ENCODE measurements around the gene PCDHGA6. TPM values are rescaled to one million over a fixed set of nuclear protein-coding genes. Genes with fewer than 3 reads are reported as not detected.
"Not testable (repeated sequence)": the region's sequence is repeated elsewhere in the genome, so short reads cannot be mapped to it uniquely, and the experiment has no call there.

PCDHGA6 gene
- 2.0 TPM in 2 replicates for total RNA-seq (2012; rRNA removed)

GRCh38 chr5:141373673-141374317, at the start of gene PCDHGA6:
TSS of gene PCDHGA6 (plus strand) at chr5:141373891. CDS start at chr5:141374084, 193 bp downstream.
- Histone ChIP-seq H3K4me2 (ENCODE audit: low read length) (peak within 1 kb of the TSS; percentile 74), H3K36me3 (ENCODE audit: insufficient read depth, low read length) (peaks cover 3% of the 10 kb centered on the region), H3K9ac (ENCODE audit: low read depth, low read length) (no peak within 1 kb of the TSS), H3K4me3 (ENCODE audit: low read length) (peak within 1 kb of the TSS; percentile 64), H3K27me3 (ENCODE audit: control insufficient read depth, insufficient read depth, low read length) (no peaks in the 10 kb centered on the region), H3K4me1 (ENCODE audit: control insufficient read depth, insufficient read depth, low read length) (no peaks in the 10 kb centered on the region), H3K9me3 (replicated peaks; ENCODE audit: low read length) (peaks cover 38% of the 10 kb centered on the region)

GRCh38 chr5:141326088-141326854, 47.4 kb upstream of the PCDHGA6 start:
- no peaks in the 10 kb centered on the region for H3K4me1 ChIP-seq (ENCODE audit: control insufficient read depth, insufficient read depth, low read length)
- no peaks in the 10 kb centered on the region for H3K27me3 ChIP-seq (ENCODE audit: control insufficient read depth, insufficient read depth, low read length)
- peak overlapping the region; percentile 80 for H3K9ac ChIP-seq (ENCODE audit: low read depth, low read length)
- peak overlapping the region; percentile 85 for H3K4me2 ChIP-seq (ENCODE audit: low read length)
- H3K9me3 ChIP-seq (replicated peaks; ENCODE audit: low read length) = peaks cover 4% of the 10 kb centered on the region
- no peaks in the 10 kb centered on the region for H3K36me3 ChIP-seq (ENCODE audit: insufficient read depth, low read length)
- peak overlapping the region; percentile 70 for H3K4me3 ChIP-seq (ENCODE audit: low read length)

GRCh38 chr5:141328231-141328630, 45.5 kb upstream of the PCDHGA6 start:
- H3K9ac ChIP-seq (ENCODE audit: low read depth, low read length) = no peak overlapping the region
- peaks cover 7% of the 10 kb centered on the region for H3K9me3 ChIP-seq (replicated peaks; ENCODE audit: low read length)
- no peak overlapping the region for H3K4me2 ChIP-seq (ENCODE audit: low read length)
- H3K27me3 ChIP-seq (ENCODE audit: control insufficient read depth, insufficient read depth, low read length) = no peaks in the 10 kb centered on the region
- no peak overlapping the region for H3K4me3 ChIP-seq (ENCODE audit: low read length)
- no peaks in the 10 kb centered on the region for H3K36me3 ChIP-seq (ENCODE audit: insufficient read depth, low read length)
- H3K4me1 ChIP-seq (ENCODE audit: control insufficient read depth, insufficient read depth, low read length) = no peaks in the 10 kb centered on the region

GRCh38 chr5:141330299-141331080, 43.2 kb upstream of the PCDHGA6 start, which contains the start of gene PCDHGA1:
TSS of gene PCDHGA1 (plus strand) at chr5:141330514.
- peak within 1 kb of the TSS; percentile 67 for H3K9ac ChIP-seq (ENCODE audit: low read depth, low read length)
- H3K4me2 ChIP-seq (ENCODE audit: low read length) = peak within 1 kb of the TSS; percentile 75
- no peaks in the 10 kb centered on the region for H3K27me3 ChIP-seq (ENCODE audit: control insufficient read depth, insufficient read depth, low read length)
- H3K4me1 ChIP-seq (ENCODE audit: control insufficient read depth, insufficient read depth, low read length) = no peaks in the 10 kb centered on the region
- H3K4me3 ChIP-seq (ENCODE audit: low read length) = peak within 1 kb of the TSS; percentile 60
- H3K9me3 ChIP-seq (replicated peaks; ENCODE audit: low read length) = peaks cover 7% of the 10 kb centered on the region
- no peaks in the 10 kb centered on the region for H3K36me3 ChIP-seq (ENCODE audit: insufficient read depth, low read length)

GRCh38 chr5:141332571-141332970, 41.1 kb upstream of the PCDHGA6 start:
- H3K9ac ChIP-seq (ENCODE audit: low read depth, low read length); H3K4me2 ChIP-seq (ENCODE audit: low read length); H3K4me1 ChIP-seq (ENCODE audit: control insufficient read depth, insufficient read depth, low read length); H3K4me3 ChIP-seq (ENCODE audit: low read length); H3K27me3 ChIP-seq (ENCODE audit: control insufficient read depth, insufficient read depth, low read length); H3K36me3 ChIP-seq (ENCODE audit: insufficient read depth, low read length): not testable (repeated sequence)
- H3K9me3 ChIP-seq (replicated peaks; ENCODE audit: low read length) = peaks cover 11% of the 10 kb centered on the region

GRCh38 chr5:141338538-141339306, 35.0 kb upstream of the PCDHGA6 start, which contains the start of gene PCDHGA2:
TSS of gene PCDHGA2 (plus strand) at chr5:141338760.
- Histone ChIP-seq H3K4me3 (ENCODE audit: low read length) (peak within 1 kb of the TSS; percentile 50), H3K9ac (ENCODE audit: low read depth, low read length) (peak within 1 kb of the TSS; percentile 33), H3K36me3 (ENCODE audit: insufficient read depth, low read length) (no peaks in the 10 kb centered on the region), H3K4me2 (ENCODE audit: low read length) (peak within 1 kb of the TSS; percentile 54), H3K9me3 (replicated peaks; ENCODE audit: low read length) (peaks cover 13% of the 10 kb centered on the region), H3K27me3 (ENCODE audit: control insufficient read depth, insufficient read depth, low read length) (no peaks in the 10 kb centered on the region), H3K4me1 (ENCODE audit: control insufficient read depth, insufficient read depth, low read length) (no peaks in the 10 kb centered on the region)

- H3K27me3 ChIP-seq (ENCODE audit: control insufficient read depth, insufficient read depth, low read length); H3K4me3 ChIP-seq (ENCODE audit: low read length); H3K4me2 ChIP-seq (ENCODE audit: low read length); H3K4me1 ChIP-seq (ENCODE audit: control insufficient read depth, insufficient read depth, low read length); H3K36me3 ChIP-seq (ENCODE audit: insufficient read depth, low read length); H3K9ac ChIP-seq (ENCODE audit: low read depth, low read length): not testable (repeated sequence)
- peaks cover 30% of the 10 kb centered on the region for H3K9me3 ChIP-seq (replicated peaks; ENCODE audit: low read length)
These were observed 32.8 kb upstream of the PCDHGA6 start for GRCh38 chr5:141340781-141341354.

GRCh38 chr5:141342773-141343172, 30.9 kb upstream of the PCDHGA6 start:
- Histone ChIP-seq H3K27me3 (ENCODE audit: control insufficient read depth, insufficient read depth, low read length) (no peaks in the 10 kb centered on the region), H3K9ac (ENCODE audit: low read depth, low read length) (no peak overlapping the region), H3K36me3 (ENCODE audit: insufficient read depth, low read length) (no peaks in the 10 kb centered on the region), H3K9me3 (replicated peaks; ENCODE audit: low read length) (peaks cover 25% of the 10 kb centered on the region), H3K4me2 (ENCODE audit: low read length) (no peak overlapping the region), H3K4me3 (ENCODE audit: low read length) (no peak overlapping the region), H3K4me1 (ENCODE audit: control insufficient read depth, insufficient read depth, low read length) (no peaks in the 10 kb centered on the region)

- Histone ChIP-seq H3K4me2 (ENCODE audit: low read length) (peak within 1 kb of the TSS; percentile 63), H3K4me3 (ENCODE audit: low read length) (peak within 1 kb of the TSS; percentile 65), H3K9ac (ENCODE audit: low read depth, low read length) (peak within 1 kb of the TSS; percentile 44)
These were observed 30.3 kb upstream of the PCDHGA6 start, which contains the start of gene PCDHGA3 for GRCh38 chr5:141343242-141343952. TSS of gene PCDHGA3 (plus strand) at chr5:141343829. CDS start at chr5:141344034, 205 bp downstream.

GRCh38 chr5:141343953-141344463, 29.7 kb upstream of the PCDHGA6 start:
- Histone ChIP-seq H3K9ac (ENCODE audit: low read depth, low read length) (peak overlapping the region; percentile 44), H3K4me1 (ENCODE audit: control insufficient read depth, insufficient read depth, low read length) (no peaks in the 10 kb centered on the region), H3K27me3 (ENCODE audit: control insufficient read depth, insufficient read depth, low read length) (no peaks in the 10 kb centered on the region), H3K9me3 (replicated peaks; ENCODE audit: low read length) (peaks cover 25% of the 10 kb centered on the region), H3K4me3 (ENCODE audit: low read length) (peak overlapping the region; percentile 65), H3K36me3 (ENCODE audit: insufficient read depth, low read length) (no peaks in the 10 kb centered on the region), H3K4me2 (ENCODE audit: low read length) (peak overlapping the region; percentile 63)

More at GRCh38 chr5:141343242-141343952, 30.3 kb upstream of the PCDHGA6 start, which contains the start of gene PCDHGA3:
- Histone ChIP-seq H3K36me3 (ENCODE audit: insufficient read depth, low read length) (no peaks in the 10 kb centered on the region), H3K4me1 (ENCODE audit: control insufficient read depth, insufficient read depth, low read length) (no peaks in the 10 kb centered on the region), H3K27me3 (ENCODE audit: control insufficient read depth, insufficient read depth, low read length) (no peaks in the 10 kb centered on the region), H3K9me3 (replicated peaks; ENCODE audit: low read length) (peaks cover 25% of the 10 kb centered on the region)

Data from skeletal muscle satellite cell (primary cell).